A549 (cell line): ENCODE measurements around the gene DAD1. TPM values are rescaled to one million over a fixed set of nuclear protein-coding genes. Genes with fewer than 3 reads are reported as not detected.

Experiments used
- ATAC-seq, 2 experiments: fragments of 200-7000 bp in 1 of 2; fragments of >200 bp in 1 of 2; cut with Nextera tagmentation in 1 of 2; cut with Tn5 transposase in 1 of 2; 3 replicates each; pipeline versions ENCODE4 v1.8.0 to v1.9.1; 2018 to 2020; ENCODE audit warnings: mild to moderate bottlenecking in 1 of 2, moderate library complexity in 1 of 2
- CTCF ChIA-PET: fragments of 300-600 bp; sonication (Branson Sonifier 250); formaldehyde crosslinking; extraction: SDS; loops from one replicate; lab custom pipeline; 2021; ENCODE audit warnings: antibody characterized with exemption, inconsistent platforms; lab: Yijun Ruan, JAX
- POLR2A ChIA-PET: fragments of 350-600 bp; formaldehyde crosslinking; extraction: SDS; loops from one replicate; lab custom pipeline; 2021; ENCODE audit warnings: antibody characterized with exemption, inconsistent platforms; lab: Yijun Ruan, JAX
- DNase-seq, 2 experiments: peaks; one replicate each; pipeline versions ENCODE4 v3.0.0 to v3.0.0-alpha.2; 2011 to 2016; ENCODE audit warnings: low read depth in 1 of 2, low spot score in 1 of 2
- FAIRE-seq: peaks from 2 replicates; lab custom pipeline; 2011; peaks lifted over from hg19 to GRCh38; lab: Jason Lieb, UNC
- H3K27ac ChIP-seq, 2 experiments: fragments of >200 bp; sonication (Bioruptor Twin); formaldehyde crosslinking; 3 replicates each; pipeline ENCODE4 v1.5.1; 2016 to 2017
- H3K4me1 ChIP-seq: fragments of >200 bp; sonication (Bioruptor Twin); formaldehyde crosslinking; 3 replicates; pipeline ENCODE4 v1.6.1; 2016
- H3K4me2 ChIP-seq: fragments of >200 bp; sonication (Bioruptor Twin); formaldehyde crosslinking; 3 replicates; pipeline ENCODE4 v1.6.1; 2016
- H3K4me3 ChIP-seq: fragments of >200 bp; sonication (Bioruptor Twin); formaldehyde crosslinking; 3 replicates; pipeline ENCODE4 v1.5.1; 2016
- H3K9me3 ChIP-seq: fragments of >200 bp; sonication (Bioruptor Twin); formaldehyde crosslinking; 3 replicates; pipeline ENCODE4 v1.6.1; 2016
- CBX2 ChIP-seq: fragments of 200-600 bp; sonication (generic); IDR thresholded peaks from 2 replicates; pipeline ENCODE4 v1.6.1; 2016; ENCODE audit warnings: low read depth, mild to moderate bottlenecking, borderline replicate concordance
- CBX8 ChIP-seq: fragments of 200-600 bp; sonication (generic); IDR thresholded peaks from 2 replicates; pipeline ENCODE4 v1.6.1; 2016
- CHD2 ChIP-seq: fragments of 150-350 bp; IDR thresholded peaks from 2 replicates; pipeline ENCODE4 v1.6.1; 2014; ENCODE audit warnings: low read length; ENCODE audit not compliant: partially characterized antibody
- E2F6 ChIP-seq: IDR thresholded peaks from 2 replicates; pipeline ENCODE4 v1.6.1; 2012; ENCODE audit warnings: low read depth, borderline replicate concordance
- ELK1 ChIP-seq: fragments of 150-350 bp; IDR thresholded peaks from 2 replicates; pipeline ENCODE4 v1.6.1; 2014; ENCODE audit warnings: low read depth, mild to moderate bottlenecking, low read length
- EP300 ChIP-seq, 2 experiments: fragments of >200 bp; sonication (Bioruptor Twin); formaldehyde crosslinking; IDR thresholded peaks; 2 replicates in 1 of 2; 3 replicates in 1 of 2; pipeline ENCODE4 v1.6.1; 2016 to 2017
- ESRRA ChIP-seq: fragments of 150-350 bp; IDR thresholded peaks from 2 replicates; pipeline ENCODE4 v1.6.1; 2014; ENCODE audit warnings: mild to moderate bottlenecking, low read length, borderline replicate concordance
- FOSL2 ChIP-seq, 2 experiments: fragments of 450-650 bp in 1 of 2; fragments of >200 bp in 1 of 2; sonication (Bioruptor Twin) in 1 of 2; formaldehyde crosslinking; IDR thresholded peaks; 2 replicates each; pipeline versions ENCODE4 v1.5.0 to v1.6.1; 2016 to 2020; ENCODE audit warnings: mild to moderate bottlenecking in 1 of 2, moderate library complexity in 1 of 2
- GATA3 ChIP-seq: IDR thresholded peaks from 2 replicates; pipeline ENCODE4 v1.6.1; 2012; ENCODE audit warnings: borderline replicate concordance
- HDAC2 ChIP-seq: fragments of 200-600 bp; sonication (generic); IDR thresholded peaks from 2 replicates; pipeline ENCODE4 v1.6.1; 2016
- HOXB13 ChIP-seq: fragments of 250-450 bp; sonication (Bioruptor Pico); IDR thresholded peaks from 2 replicates; pipeline ENCODE4 v1.5.0; 2020; ENCODE audit warnings: low read depth, mild to moderate bottlenecking, moderate library complexity
- HOXB5 ChIP-seq: fragments of 250-450 bp; sonication (Bioruptor Pico); IDR thresholded peaks from 2 replicates; pipeline ENCODE4 v1.5.0; 2020; ENCODE audit warnings: mild to moderate bottlenecking, moderate library complexity
- JUN ChIP-seq, 2 experiments: fragments of >200 bp; sonication (Bioruptor Twin); formaldehyde crosslinking; IDR thresholded peaks; 2 replicates in 1 of 2; 3 replicates in 1 of 2; pipeline ENCODE4 v1.6.1; 2016 to 2017
- MAFK ChIP-seq: fragments of 450-650 bp; IDR thresholded peaks from 2 replicates; pipeline ENCODE4 v1.6.1; 2014; ENCODE audit not compliant: partially characterized antibody
- NFE2L2 ChIP-seq: fragments of 150-350 bp; conservative IDR thresholded peaks from 2 replicates; pipeline ENCODE4 v1.6.1; 2014; ENCODE audit warnings: low read length
- PBX3 ChIP-seq: IDR thresholded peaks from 2 replicates; pipeline ENCODE4 v1.6.1; 2012
- PHF8 ChIP-seq: fragments of 200-600 bp; sonication (generic); IDR thresholded peaks from 2 replicates; pipeline ENCODE4 v1.6.1; 2016; ENCODE audit warnings: low read depth, mild to moderate bottlenecking, antibody characterized with exemption, moderate library complexity, borderline replicate concordance
- RCOR1 ChIP-seq: fragments of 150-350 bp; IDR thresholded peaks from 2 replicates; pipeline ENCODE4 v1.6.1; 2014; ENCODE audit warnings: antibody characterized with exemption, low read length, low read depth
- SMC3 ChIP-seq: fragments of >200 bp; sonication (Bioruptor Twin); formaldehyde crosslinking; IDR thresholded peaks from 3 replicates; pipeline ENCODE4 v1.6.1; 2018; ENCODE audit warnings: inconsistent platforms
- SREBF2 ChIP-seq: fragments of 450-650 bp; IDR thresholded peaks from 2 replicates; pipeline ENCODE4 v1.6.1; 2014; ENCODE audit warnings: mild to moderate bottlenecking, moderate library complexity
- TP53 ChIP-seq: fragments of 250-450 bp; sonication (Bioruptor Pico); IDR thresholded peaks from 2 replicates; pipeline ENCODE4 v1.5.0; 2021; ENCODE audit warnings: mild to moderate bottlenecking, moderate library complexity
- USF2 ChIP-seq: fragments of 450-650 bp; IDR thresholded peaks from 2 replicates; pipeline ENCODE4 v1.6.1; 2014; ENCODE audit warnings: antibody characterized with exemption
- ZNF302 ChIP-seq: fragments of 250-450 bp; sonication (Bioruptor Pico); IDR thresholded peaks from 2 replicates; pipeline ENCODE4 v1.9.0; 2021; ENCODE audit warnings: inconsistent platforms, mild to moderate bottlenecking, moderate library complexity
- ZSCAN20 ChIP-seq: fragments of 250-450 bp; sonication (Bioruptor Pico); IDR thresholded peaks from 2 replicates; pipeline ENCODE4 v1.8.0; 2022; ENCODE audit warnings: mild to moderate bottlenecking, moderate library complexity
- whole genome bisulfite sequencing: methylation state at CpG from one replicate; pipeline ENCODE4 v1.1.6; 2017; ENCODE audit errors: missing lambda C conversion rate; 5-methylcytosine and 5-hydroxymethylcytosine counted together
- polyA plus RNA-seq, 4 experiments: library from polyadenylated mRNA; depleted of rRNA in 3 of 4; stranded (reverse); fragments of >200 nt; fragmentation: RNase III in 1 of 4; extraction: RNeasy Plus Mini Kit Qiagen cat#74134 plus additional on column Dnase treatment in 1 of 4; gene quantifications; 2 replicates in 3 of 4; 3 replicates in 1 of 4; pipeline ENCODE4 v1.2.3, GENCODE V29; 2011 to 2017

Gene DAD1
- polyA plus RNA-seq, 2 of the 4 experiments (the other 2 are of a cell fraction) = 317 to 474 TPM

- TF ChIP-seq ELK1 = no peak
- no peak for TF ChIP-seq HDAC2
- no peak for TF ChIP-seq SMC3
- no peak for TF ChIP-seq NFE2L2
- TF ChIP-seq CHD2 = no peak
Observed at GRCh38 chr14:22526744-22527143, 62.3 kb downstream of the DAD1 start (continued).

- POLR2A ChIA-PET = no interaction called here
- ATAC-seq = no peak
- Histone ChIP-seq H3K4me2 (no peak overlapping the region), H3K27ac (no peak overlapping the region), H3K4me3 (no peak overlapping the region)
- CTCF ChIA-PET = interaction anchor here (1.5 kb wide), 1 partner anchor 31 kb away, joined by 3 read pairs; no protein-coding TSS in a partner anchor
- 26% methylated on average over 5 of the region's 5 CpGs for WGBS
- TF ChIP-seq CBX2 (no peak), ELK1 (no peak), HOXB5 (CRISPR knock-in tag) (no peak), CBX8 (no peak), EP300 (IDR thresholded peaks at IDR 0.05) (no peak), JUN (IDR thresholded peaks at IDR 0.05) (no peak), USF2 (no peak), PBX3 (no peak), PHF8 (no peak), ESRRA (no peak)
- TF ChIP-seq, all 56 proteins: peak for 0
- no peaks in the 10 kb centered on the region for H3K9me3 ChIP-seq
- FAIRE-seq = no peak
- no peaks in the 10 kb centered on the region for H3K4me1 ChIP-seq
- DNase-seq = no peak
Observed at GRCh38 chr14:22526218-22526617, 62.8 kb downstream of the DAD1 start.

- no peak for FAIRE-seq
- no peak for DNase-seq
- no peak for ATAC-seq
- H3K4me3 ChIP-seq = no peak overlapping the region
- POLR2A ChIA-PET = no interaction called here
- H3K9me3 ChIP-seq = no peaks in the 10 kb centered on the region
- H3K4me1 ChIP-seq = no peaks in the 10 kb centered on the region
- H3K27ac ChIP-seq = no peak overlapping the region
- no peak overlapping the region for H3K4me2 ChIP-seq
- TF ChIP-seq HDAC2 (no peak), SREBF2 (no peak), RCOR1 (no peak), HOXB13 (CRISPR knock-in tag) (no peak), ZNF302 (CRISPR knock-in tag) (no peak), TP53 (CRISPR knock-in tag) (no peak), E2F6 (no peak), USF2 (no peak), MAFK (no peak), GATA3 (no peak), ZSCAN20 (no peak), FOSL2 (IDR thresholded peaks at IDR 0.05) (no peak), FOSL2 (CRISPR knock-in tag; IDR thresholded peaks at IDR 0.05) (no peak)
- CTCF ChIA-PET = interaction anchor here (0.6 to 1.5 kb wide), 5 partner anchors 10 to 205 kb away, joined by 3 to 4 read pairs (median 3); no protein-coding TSS in a partner anchor
Observed at GRCh38 chr14:22524784-22525161, 64.3 kb downstream of the DAD1 start.
